Neuronal stem cell (in vitro differentiated cells): ENCODE data around the gene STYX.

ENCODE experiments used
- DNase-seq: peaks from one replicate; pipeline ENCODE4 v3.0.0-alpha.2; 2013; ENCODE audit warnings: low spot score
- H2AFZ ChIP-seq: one replicate; pipeline ENCODE4 v1.6.1; 2013; ENCODE audit warnings: mild to moderate bottlenecking, low read length, inconsistent platforms
- H2AK5ac ChIP-seq: 2 replicates; pipeline ENCODE4 v1.6.1; 2013; ENCODE audit warnings: low read depth, mild to moderate bottlenecking, inconsistent platforms, low read length, moderate library complexity, mixed read lengths
- H2BK120ac ChIP-seq: 2 replicates; pipeline ENCODE4 v1.6.1; 2013; ENCODE audit warnings: low read depth, mild to moderate bottlenecking, inconsistent platforms, low read length, moderate library complexity, mixed read lengths
- H2BK12ac ChIP-seq: one replicate; pipeline ENCODE4 v1.6.1; 2013; ENCODE audit warnings: low read length, inconsistent platforms
- H2BK15ac ChIP-seq: 2 replicates; pipeline ENCODE4 v1.6.1; 2013; ENCODE audit warnings: mild to moderate bottlenecking, low read length, inconsistent platforms, mixed read lengths
- H2BK5ac ChIP-seq: one replicate; pipeline ENCODE4 v1.6.1; 2013; ENCODE audit warnings: inconsistent platforms, mild to moderate bottlenecking, low read length, moderate library complexity
- H3K14ac ChIP-seq: one replicate; pipeline ENCODE4 v1.6.1; 2013; ENCODE audit warnings: low read length, inconsistent platforms
- H3K18ac ChIP-seq: 2 replicates; pipeline ENCODE4 v1.6.1; 2013; ENCODE audit warnings: low read length, inconsistent platforms
- H3K23ac ChIP-seq: 2 replicates; pipeline ENCODE4 v1.6.1; 2013; ENCODE audit warnings: low read depth, mild to moderate bottlenecking, mixed read lengths, low read length, inconsistent platforms; ENCODE audit not compliant: poor library complexity
- H3K27ac ChIP-seq: replicated peaks from 3 replicates; pipeline ENCODE4 v1.5.1; 2013; ENCODE audit warnings: low read length, inconsistent platforms
- H3K27me3 ChIP-seq, 3 experiments: 2 replicates each; pipeline ENCODE4 v1.6.1; 2013; ENCODE audit warnings: low read length in 3 of 3, mild to moderate bottlenecking in 2 of 3, inconsistent platforms in 1 of 3, low read depth in 1 of 3, mixed read lengths in 1 of 3, moderate library complexity in 1 of 3; ENCODE audit not compliant: control insufficient read depth in 3 of 3, insufficient read depth in 3 of 3
- H3K36me3 ChIP-seq, 2 donors: replicated peaks in 1 of 2; 2 replicates each; pipeline ENCODE4 v1.6.1; 2013; ENCODE audit warnings: low read length in 2 of 2; ENCODE audit not compliant: control insufficient read depth in 2 of 2, insufficient read depth in 2 of 2
- H3K4ac ChIP-seq: 2 replicates; pipeline ENCODE4 v1.6.1; 2013; ENCODE audit warnings: inconsistent platforms, mild to moderate bottlenecking, low read length, moderate library complexity
- H3K4me1 ChIP-seq, 2 donors: 1 replicate in 1 of 2; 2 replicates in 1 of 2; pipeline ENCODE4 v1.6.1; 2013; ENCODE audit warnings: low read length in 2 of 2, low read depth in 1 of 2; ENCODE audit not compliant: control insufficient read depth in 2 of 2, insufficient read depth in 1 of 2
- H3K4me2 ChIP-seq: one replicate; pipeline ENCODE4 v1.6.1; 2013; ENCODE audit warnings: mild to moderate bottlenecking, low read length, inconsistent platforms; ENCODE audit not compliant: insufficient read depth, poor library complexity, severe bottlenecking
- H3K4me3 ChIP-seq, 2 donors: 2 replicates each; pipeline ENCODE4 v1.5.1; 2013; ENCODE audit warnings: low read length in 2 of 2, mild to moderate bottlenecking in 2 of 2, inconsistent platforms in 1 of 2, moderate library complexity in 1 of 2
- H3K79me1 ChIP-seq: one replicate; pipeline ENCODE4 v1.6.1; 2013; ENCODE audit warnings: low read depth, mild to moderate bottlenecking, inconsistent platforms, low read length, moderate library complexity
- H3K9ac ChIP-seq: one replicate; pipeline ENCODE4 v1.6.1; 2013; ENCODE audit warnings: mild to moderate bottlenecking, low read depth, low read length, inconsistent platforms; ENCODE audit not compliant: poor library complexity
- H3K9me3 ChIP-seq, 2 donors: replicated peaks in 1 of 2; 2 replicates each; pipeline versions ENCODE3 to v1.6.1; 2013; ENCODE audit warnings: low read length in 2 of 2, mild to moderate bottlenecking in 2 of 2, inconsistent platforms in 1 of 2, low read depth in 1 of 2, mixed read lengths in 1 of 2, moderate library complexity in 1 of 2; ENCODE audit not compliant: control insufficient read depth in 2 of 2, insufficient read depth in 1 of 2
- H4K8ac ChIP-seq: one replicate; pipeline ENCODE4 v1.6.1; 2013; ENCODE audit warnings: low read depth, mild to moderate bottlenecking, inconsistent platforms, low read length, moderate library complexity
- H4K91ac ChIP-seq: one replicate; pipeline ENCODE4 v1.6.1; 2013; ENCODE audit warnings: low read length, low read depth, mild to moderate bottlenecking, inconsistent platforms; ENCODE audit not compliant: poor library complexity
- WGBS, 2 donors: extraction: QIAGEN DNeasy Blood & Tissue Kit; methylation state at CpG; one replicate each; pipeline ENCODE4 v1.1.7; 2013; ENCODE audit warnings: missing lambda C conversion rate in 2 of 2, mixed read lengths in 1 of 2; ENCODE audit not compliant: insufficient read length in 2 of 2, insufficient replicate concordance in 1 of 2; ENCODE audit errors: extremely low coverage in 2 of 2; 5-methylcytosine and 5-hydroxymethylcytosine counted together

The STYX gene

DNA sequence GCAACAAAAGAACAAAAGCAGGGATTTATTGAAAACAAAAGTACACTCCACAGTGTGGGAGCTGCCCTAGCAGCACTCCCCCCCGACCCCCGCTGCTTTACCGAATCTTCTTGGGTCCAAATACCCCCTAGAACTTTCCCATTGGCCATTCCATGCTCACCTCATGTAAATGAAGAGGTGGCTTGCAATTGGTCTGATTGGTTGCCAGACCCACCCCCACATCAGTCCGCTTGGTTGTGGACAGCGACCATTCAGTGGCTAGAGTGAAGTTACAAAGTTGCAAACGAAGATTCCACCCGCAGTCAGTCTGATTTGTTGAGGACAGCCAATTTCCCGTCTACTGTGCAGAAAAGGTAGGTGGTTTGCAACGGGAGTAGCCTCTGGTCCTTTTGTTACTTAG lies 3.9 kb downstream of the STYX start:
- Histone ChIP-seq H3K4me2 (no peak overlapping the region), H3K4ac (no peak overlapping the region), H2BK15ac (no peak overlapping the region), H3K4me3 (no peak overlapping the region), H3K23ac (no peak overlapping the region), H3K36me3 (peaks cover 6 to 47% of the 10 kb centered on the region in 2 donors), H2AFZ (no peak overlapping the region), H2AK5ac (no peak overlapping the region), H3K79me1 (peaks cover 5% of the 10 kb centered on the region), H3K4me1 (peaks cover 5 to 6% of the 10 kb centered on the region in 2 donors), H3K27ac (peak overlapping the region; percentile 64), H3K27me3 (no peaks in the 10 kb centered on the region), H2BK5ac (no peak overlapping the region), H4K91ac (no peak overlapping the region), H3K14ac (no peak overlapping the region), H3K18ac (no peak overlapping the region), H3K9ac (no peak overlapping the region), H2BK12ac (no peak overlapping the region), H2BK120ac (no peak overlapping the region), H3K9me3 (peaks cover 2 to 11% of the 10 kb centered on the region in 2 donors), H4K8ac (no peak overlapping the region)
- no peak for DNase-seq
- no CpG with 5 or more reads among the region's 9 CpGs for WGBS, 2 donors

DNA sequence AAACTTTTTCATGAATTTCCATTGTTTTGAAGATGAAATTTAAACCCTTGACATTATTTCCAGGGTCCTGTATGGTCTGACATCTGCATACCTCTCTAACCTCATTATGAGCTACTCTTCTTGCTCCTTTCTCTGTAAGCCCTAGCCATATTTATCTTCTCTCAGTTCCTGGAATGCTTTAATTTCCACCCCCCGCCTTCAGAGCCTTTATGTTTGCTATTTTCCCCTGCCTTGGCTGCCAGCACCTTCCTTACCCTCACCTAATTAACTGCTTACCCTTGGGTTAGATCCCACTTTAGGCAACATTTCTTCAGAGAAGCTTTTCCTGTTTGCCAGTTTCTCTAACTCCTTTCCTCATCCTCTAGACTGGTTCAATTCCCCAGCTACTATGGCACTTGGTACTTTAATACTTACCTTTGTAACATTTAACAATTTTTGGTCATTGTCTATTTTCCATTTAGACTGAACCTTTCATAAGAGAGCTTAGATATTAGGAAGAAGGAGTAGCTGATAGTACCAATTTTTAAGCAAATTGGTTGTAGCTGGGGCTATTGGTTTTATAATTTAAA lies 6.0 kb downstream of the STYX start:
- Histone ChIP-seq H3K36me3 (peaks cover 6 to 46% of the 10 kb centered on the region in 2 donors), H3K4me3 (no peak overlapping the region), H3K14ac (no peak overlapping the region), H3K4me2 (no peak overlapping the region), H2AFZ (no peak overlapping the region), H2BK12ac (no peak overlapping the region), H3K27ac (peak overlapping the region; percentile 73), H3K4ac (no peak overlapping the region), H2BK5ac (no peak overlapping the region), H3K27me3 (no peaks in the 10 kb centered on the region), H3K4me1 (peaks cover 2 to 6% of the 10 kb centered on the region in 2 donors), H4K8ac (no peak overlapping the region), H2BK120ac (no peak overlapping the region), H3K23ac (no peak overlapping the region), H3K9me3 (peaks cover 2 to 11% of the 10 kb centered on the region in 2 donors), H3K79me1 (peaks cover 2% of the 10 kb centered on the region), H3K18ac (no peak overlapping the region), H3K9ac (no peak overlapping the region), H4K91ac (no peak overlapping the region), H2AK5ac (no peak overlapping the region), H2BK15ac (no peak overlapping the region)
- WGBS, 2 donors, result no CpG with 5 or more reads among the region's 1 CpG
- DNase-seq, result peak; percentile 27

DNA sequence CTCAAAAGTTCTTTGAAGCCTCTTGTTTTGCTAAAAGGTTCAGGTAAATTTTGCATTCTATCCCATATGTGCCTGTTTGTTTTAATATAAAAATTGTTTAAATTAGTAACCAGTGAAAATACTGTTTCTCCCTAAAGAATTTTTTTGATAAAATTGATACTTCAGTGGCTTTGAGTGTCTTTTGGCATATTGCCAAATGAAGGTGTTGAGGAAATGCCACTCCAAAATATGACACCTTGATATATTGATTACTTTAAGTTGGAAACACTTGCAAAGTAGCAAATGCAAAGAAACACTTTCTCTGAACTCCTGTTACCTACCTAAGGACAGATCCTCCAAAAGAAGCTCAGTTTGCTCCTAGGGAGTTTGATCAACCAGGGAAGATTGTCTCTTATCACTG lies 8.4 kb downstream of the STYX start:
- Histone ChIP-seq H3K36me3 (peaks cover 3 to 31% of the 10 kb centered on the region in 2 donors), H3K4me1 (peaks cover 2 to 4% of the 10 kb centered on the region in 2 donors), H2BK5ac (no peak overlapping the region), H3K18ac (no peak overlapping the region), H3K79me1 (peaks cover 2% of the 10 kb centered on the region), H4K91ac (no peak overlapping the region), H2BK120ac (no peak overlapping the region), H3K9me3 (peaks cover 0 to 8% of the 10 kb centered on the region in 2 donors), H3K9ac (no peak overlapping the region), H2BK15ac (no peak overlapping the region), H2AFZ (no peak overlapping the region), H3K23ac (no peak overlapping the region), H3K4ac (no peak overlapping the region), H3K27ac (no peak overlapping the region), H3K4me3 (no peak overlapping the region), H2BK12ac (no peak overlapping the region), H3K14ac (no peak overlapping the region), H4K8ac (no peak overlapping the region), H3K4me2 (no peak overlapping the region), H2AK5ac (no peak overlapping the region), H3K27me3 (no peaks in the 10 kb centered on the region)
- DNase-seq, result no peak

DNA sequence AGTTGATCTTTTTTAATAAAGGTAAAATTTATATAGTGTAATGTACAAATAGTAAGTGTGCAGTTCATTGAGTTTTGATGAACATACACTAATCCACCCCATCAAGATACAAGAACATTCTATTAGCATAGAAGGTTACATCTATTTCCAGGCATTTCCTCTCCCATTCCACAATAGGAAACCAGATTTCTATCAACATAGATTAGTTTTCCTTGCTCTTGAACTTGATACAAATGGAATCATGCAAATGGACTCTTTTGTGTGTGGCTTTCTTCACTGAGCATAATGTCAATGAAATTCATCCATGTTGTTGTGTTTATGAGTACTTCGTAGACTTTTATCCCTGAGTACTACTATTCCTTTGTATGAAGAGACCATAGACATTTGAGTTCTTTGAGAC lies 10.8 kb downstream of the STYX start:
- Histone ChIP-seq H3K18ac (no peak overlapping the region), H2BK12ac (no peak overlapping the region), H4K91ac (no peak overlapping the region), H3K9ac (no peak overlapping the region), H3K4me2 (no peak overlapping the region), H3K9me3 (no peaks in the 10 kb centered on the region), H3K4me1 (peaks cover 0 to 2% of the 10 kb centered on the region in 2 donors), H2BK5ac (no peak overlapping the region), H3K79me1 (peaks cover 2% of the 10 kb centered on the region), H2AK5ac (no peak overlapping the region), H2BK15ac (no peak overlapping the region), H2BK120ac (no peak overlapping the region), H2AFZ (no peak overlapping the region), H4K8ac (no peak overlapping the region), H3K27me3 (no peaks in the 10 kb centered on the region), H3K27ac (no peak overlapping the region), H3K4ac (no peak overlapping the region), H3K14ac (no peak overlapping the region), H3K36me3 (peaks cover 0 to 26% of the 10 kb centered on the region in 2 donors), H3K4me3 (no peak overlapping the region), H3K23ac (no peak overlapping the region)
- no peak for DNase-seq
- no CpG with 5 or more reads among the region's 1 CpG for WGBS, 2 donors
